ENCODE results near the gene C10orf95. TPM values are rescaled to one million over a fixed set of nuclear protein-coding genes. Genes with fewer than 3 reads are reported as not detected.

The C10orf95 gene
- total and polyA plus RNA-seq, 10 of the 15 experiments (the other 5 are each of a cell fraction or from before 2014, with no cell fraction given), result 0.06 to 1.1 (median 0.31) TPM

DNA sequence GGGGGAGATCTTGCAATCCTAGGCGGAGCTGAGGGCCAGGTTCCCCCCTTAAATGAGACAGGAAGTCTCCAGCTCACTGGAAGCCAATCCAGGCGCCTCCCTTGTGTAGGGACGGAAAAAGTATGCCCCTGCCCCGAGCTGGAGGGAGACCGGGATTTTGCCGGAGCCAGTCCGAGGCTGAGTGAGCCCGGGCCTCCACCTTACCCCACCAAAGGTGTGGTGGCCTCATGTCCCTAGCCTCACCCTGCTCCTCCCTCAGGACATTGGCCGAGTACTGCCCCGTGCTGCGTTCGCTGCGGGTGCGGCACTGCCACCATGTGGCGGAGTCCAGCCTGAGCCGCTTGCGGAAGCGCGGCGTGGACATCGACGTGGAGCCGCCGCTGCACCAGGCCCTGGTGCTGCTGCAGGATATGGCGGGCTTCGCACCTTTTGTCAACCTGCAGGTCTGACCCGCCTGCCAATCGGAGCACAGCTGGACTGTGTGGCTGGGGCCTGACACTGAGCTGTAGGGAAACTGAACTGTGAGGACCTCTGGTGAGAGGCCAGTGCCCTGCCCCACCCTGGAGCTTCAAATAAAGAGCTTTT lies 28.7 kb downstream of the C10orf95 start (continued):
- 0 out of 2 replicates have a peak, but pooled peaks have one; percentile 11 for TF ChIP-seq CREB1 (IDR thresholded peaks at IDR 0.05; ENCODE audit: low read depth)
- TF ChIP-seq, protein P1, sequence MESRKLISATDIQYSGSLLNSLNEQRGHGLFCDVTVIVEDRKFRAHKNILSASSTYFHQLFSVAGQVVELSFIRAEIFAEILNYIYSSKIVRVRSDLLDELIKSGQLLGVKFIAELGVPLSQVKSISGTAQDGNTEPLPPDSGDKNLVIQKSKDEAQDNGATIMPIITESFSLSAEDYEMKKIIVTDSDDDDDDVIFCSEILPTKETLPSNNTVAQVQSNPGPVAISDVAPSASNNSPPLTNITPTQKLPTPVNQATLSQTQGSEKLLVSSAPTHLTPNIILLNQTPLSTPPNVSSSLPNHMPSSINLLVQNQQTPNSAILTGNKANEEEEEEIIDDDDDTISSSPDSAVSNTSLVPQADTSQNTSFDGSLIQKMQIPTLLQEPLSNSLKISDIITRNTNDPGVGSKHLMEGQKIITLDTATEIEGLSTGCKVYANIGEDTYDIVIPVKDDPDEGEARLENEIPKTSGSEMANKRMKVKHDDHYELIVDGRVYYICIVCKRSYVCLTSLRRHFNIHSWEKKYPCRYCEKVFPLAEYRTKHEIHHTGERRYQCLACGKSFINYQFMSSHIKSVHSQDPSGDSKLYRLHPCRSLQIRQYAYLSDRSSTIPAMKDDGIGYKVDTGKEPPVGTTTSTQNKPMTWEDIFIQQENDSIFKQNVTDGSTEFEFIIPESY (IDR thresholded peaks at IDR 0.05), result peak; percentile 99
- TF ChIP-seq, protein P2, sequence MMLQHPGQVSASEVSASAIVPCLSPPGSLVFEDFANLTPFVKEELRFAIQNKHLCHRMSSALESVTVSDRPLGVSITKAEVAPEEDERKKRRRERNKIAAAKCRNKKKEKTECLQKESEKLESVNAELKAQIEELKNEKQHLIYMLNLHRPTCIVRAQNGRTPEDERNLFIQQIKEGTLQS (IDR thresholded peaks at IDR 0.05; ENCODE audit: borderline replicate concordance, extremely low read depth, low read depth, low read length), result no peak
- peak in 1 of 2 experiments; percentile 47; a peak in 1 of 4 replicates for TF ChIP-seq ETV6 (conservative IDR thresholded peaks at IDR 0.05 in 1 of 2, IDR thresholded peaks at IDR 0.05 in 1 of 2; ENCODE audit: borderline replicate concordance in 1 of 2, low read depth in 1 of 2)
- TF ChIP-seq POU2F2 (IDR thresholded peaks at IDR 0.05; ENCODE audit: borderline replicate concordance, low read depth, low read length), result no peak
- TF ChIP-seq, protein P3, sequence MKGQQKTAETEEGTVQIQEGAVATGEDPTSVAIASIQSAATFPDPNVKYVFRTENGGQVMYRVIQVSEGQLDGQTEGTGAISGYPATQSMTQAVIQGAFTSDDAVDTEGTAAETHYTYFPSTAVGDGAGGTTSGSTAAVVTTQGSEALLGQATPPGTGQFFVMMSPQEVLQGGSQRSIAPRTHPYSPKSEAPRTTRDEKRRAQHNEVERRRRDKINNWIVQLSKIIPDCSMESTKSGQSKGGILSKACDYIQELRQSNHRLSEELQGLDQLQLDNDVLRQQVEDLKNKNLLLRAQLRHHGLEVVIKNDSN (IDR thresholded peaks at IDR 0.05; ENCODE audit: borderline replicate concordance, extremely low read length, insufficient read depth, low read depth, low read length), result peak; percentile 49
- TF ChIP-seq SMARCA5 (IDR thresholded peaks at IDR 0.05), result peak; percentile 69; the same call in 1 of the 2 replicates
- peak; percentile 42 for TF ChIP-seq MYC (IDR thresholded peaks at IDR 0.05; ENCODE audit: insufficient read depth, insufficient read length, insufficient replicate concordance, low read length, severe bottlenecking)
- TF ChIP-seq POLR2A (IDR thresholded peaks at IDR 0.05; ENCODE audit: low read depth, low read length), result peak; percentile 62
- TF ChIP-seq KAT2A (conservative IDR thresholded peaks at IDR 0.05; ENCODE audit: control insufficient read depth, low read depth, low read length), result no peak
- peak; percentile 36; the same call in 1 of the 2 replicates for TF ChIP-seq MXI1 (IDR thresholded peaks at IDR 0.05; ENCODE audit: low read depth, low read length)
- peak; percentile 49; the same call in 1 of the 2 replicates for TF ChIP-seq CREM (IDR thresholded peaks at IDR 0.05; ENCODE audit: low read depth)
- no peak for TF ChIP-seq DPF2 (IDR thresholded peaks at IDR 0.05)
- TF ChIP-seq IKZF1 (conservative IDR thresholded peaks at IDR 0.05), result peak; percentile 26; the same call in 1 of the 2 replicates
- TF ChIP-seq RELA (IDR thresholded peaks at IDR 0.05; ENCODE audit: borderline replicate concordance, partially characterized antibody), result peak; percentile 27
- peak; percentile 67 for TF ChIP-seq YY1 (IDR thresholded peaks at IDR 0.05; ENCODE audit: low read depth, low read length)
- TF ChIP-seq NR2F1 (conservative IDR thresholded peaks at IDR 0.05), result 0 out of 2 replicates have a peak, but pooled peaks have one; percentile 25
- TF ChIP-seq, protein P4, sequence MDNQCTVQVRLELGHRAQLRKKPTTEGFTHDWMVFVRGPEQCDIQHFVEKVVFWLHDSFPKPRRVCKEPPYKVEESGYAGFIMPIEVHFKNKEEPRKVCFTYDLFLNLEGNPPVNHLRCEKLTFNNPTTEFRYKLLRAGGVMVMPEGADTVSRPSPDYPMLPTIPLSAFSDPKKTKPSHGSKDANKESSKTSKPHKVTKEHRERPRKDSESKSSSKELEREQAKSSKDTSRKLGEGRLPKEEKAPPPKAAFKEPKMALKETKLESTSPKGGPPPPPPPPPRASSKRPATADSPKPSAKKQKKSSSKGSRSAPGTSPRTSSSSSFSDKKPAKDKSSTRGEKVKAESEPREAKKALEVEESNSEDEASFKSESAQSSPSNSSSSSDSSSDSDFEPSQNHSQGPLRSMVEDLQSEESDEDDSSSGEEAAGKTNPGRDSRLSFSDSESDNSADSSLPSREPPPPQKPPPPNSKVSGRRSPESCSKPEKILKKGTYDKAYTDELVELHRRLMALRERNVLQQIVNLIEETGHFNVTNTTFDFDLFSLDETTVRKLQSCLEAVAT (IDR thresholded peaks at IDR 0.05), result 0 out of 2 replicates have a peak, but pooled peaks have one; percentile 62
- TF ChIP-seq ASH2L (IDR thresholded peaks at IDR 0.05; ENCODE audit: borderline replicate concordance, low read depth), result no peak
- TF ChIP-seq RUNX3 (IDR thresholded peaks at IDR 0.05; ENCODE audit: low read length), result peak; percentile 31; the same call in 1 of the 2 replicates
- TF ChIP-seq BCL11A (IDR thresholded peaks at IDR 0.05; ENCODE audit: low read depth, low read length), result no peak
- TF ChIP-seq GATAD2B (conservative IDR thresholded peaks at IDR 0.05; ENCODE audit: low read depth), result 0 out of 2 replicates have a peak, but pooled peaks have one; percentile 28
